Right cardiac atrium (tissue), 5 donors: ENCODE data around the gene ALOXE3. TPM values are rescaled to one million over a fixed set of nuclear protein-coding genes. Genes with fewer than 3 reads are reported as not detected.

ENCODE experiments used
- ATAC-seq, 2 donors: fragments of 200-7000 bp; cut with Tn5 transposase; one replicate each; pipeline versions ENCODE4 v1.8.0 to v1.9.1; 2020; ENCODE audit warnings: moderate library complexity in 2 of 2, mild to moderate bottlenecking in 1 of 2
- DNase-seq, 3 donors: peaks; one replicate each; pipeline ENCODE4 v3.0.0-alpha.2; 2020
- H3K27ac ChIP-seq: one replicate; pipeline ENCODE4 v1.5.1; 2013; ENCODE audit warnings: mild to moderate bottlenecking, low read length, control low read depth, moderate library complexity
- H3K27me3 ChIP-seq: one replicate; pipeline ENCODE4 v1.6.1; 2013; ENCODE audit not compliant: control insufficient read depth, insufficient read depth
- H3K4me1 ChIP-seq: one replicate; pipeline ENCODE4 v1.6.1; 2013; ENCODE audit warnings: low read length; ENCODE audit not compliant: control insufficient read depth, insufficient read depth
- H3K4me3 ChIP-seq: one replicate; pipeline ENCODE4 v1.5.1; 2013; ENCODE audit warnings: low read length, control low read depth
- H3K9me3 ChIP-seq: one replicate; pipeline ENCODE4 v1.6.1; 2013; ENCODE audit warnings: low read length; ENCODE audit not compliant: control insufficient read depth
- WGBS: extraction: QIAGEN DNeasy Blood & Tissue Kit; methylation state at CpG from one replicate; pipeline ENCODE4 v1.1.7; 2013; 5-methylcytosine and 5-hydroxymethylcytosine counted together
- intact Hi-C, 4 donors: fragments of 100-400 bp; cut with DNase I; formaldehyde crosslinking; loops; one replicate each; pipeline versions ENCODE4 v1.11.0 to v1.14.0; 2022 to 2023
- polyA plus RNA-seq: library from polyadenylated mRNA; stranded (reverse); fragments of 200-250 nt; gene quantifications from one replicate; pipeline ENCODE4 v1.2.3, GENCODE V29; 2013
- total RNA-seq, 4 donors: library from RNA; stranded (reverse); fragmentation: NEBNext Ultra II Directional; extraction: Animal tissue kit (Norgen Biotek cat#: 25700); gene quantifications; one replicate each; pipeline ENCODE4 v1.2.1, GENCODE V29; 2021
- donor health status: healthy with polysubstance abuse.
- donor health status: DM: no; HTN: yes; CAD: no.
- donor health status: DM: no; HTN: no; CAD: no.
- donor health status: DM: no; HTN: yes; CAD: no; lungs with severe emphysema.
- donor health status: DM: yes; HTN: yes; CAD: no.

ALOXE3 gene
- total and polyA plus RNA-seq, 5 donors = not detected

GRCh38 chr17:8056232-8056975, 61.9 kb downstream of the ALOXE3 start:
- DNase-seq = peak in 1 of 3 donors; percentile 64
- WGBS = 43% methylated on average over 14 of the region's 14 CpGs
- no peaks in the 10 kb centered on the region for H3K4me1 ChIP-seq
- no peak overlapping the region for H3K4me3 ChIP-seq
- no peaks in the 10 kb centered on the region for H3K27me3 ChIP-seq
- peak; percentile 55 to 60 for ATAC-seq
- no peak overlapping the region for H3K27ac ChIP-seq
- no peaks in the 10 kb centered on the region for H3K9me3 ChIP-seq
- intact Hi-C loops = loop anchor here in 2 of 4 donors (5.0 kb wide), 2 partner anchors 64 to 69 kb away; no protein-coding TSS in a partner anchor

- Histone ChIP-seq H3K4me1 (no peaks in the 10 kb centered on the region), H3K27me3 (no peaks in the 10 kb centered on the region), H3K9me3 (no peaks in the 10 kb centered on the region), H3K27ac (no peak overlapping the region), H3K4me3 (no peak overlapping the region)
- no peak for DNase-seq
- intact Hi-C loops = loop anchor here in 2 of 4 donors (5.0 kb wide), 2 partner anchors 64 to 69 kb away; no protein-coding TSS in a partner anchor
- WGBS = 80% methylated on average over 3 of the region's 3 CpGs
- peak in 1 of 2 donors; percentile 10 for ATAC-seq
Observed at GRCh38 chr17:8055851-8056231, 62.5 kb downstream of the ALOXE3 start.

DNA sequence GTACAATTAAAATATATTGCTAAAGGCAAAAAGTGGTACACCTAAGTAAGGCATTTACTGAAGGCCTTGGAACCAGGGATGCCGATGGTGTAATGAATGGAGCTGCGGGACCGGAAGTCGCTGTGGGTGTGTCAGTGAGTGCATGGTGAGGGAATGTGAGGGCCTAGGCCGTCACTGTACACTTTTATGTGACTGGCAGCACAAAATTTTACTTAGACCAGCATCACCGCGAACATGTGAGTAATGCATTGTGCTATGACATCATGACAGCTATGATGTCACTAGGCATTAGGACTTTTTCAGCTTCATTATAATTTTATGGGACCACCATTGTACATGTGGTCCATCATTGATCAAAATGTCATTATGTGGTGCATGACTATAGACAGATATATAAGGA, 64.7 kb downstream of the ALOXE3 start:
- WGBS = 90% methylated on average over 7 of the region's 7 CpGs
- intact Hi-C loops = no loop called here
- no peak for DNase-seq

GRCh38 chr17:8052256-8053252, 65.8 kb downstream of the ALOXE3 start:
- 90% methylated on average over 6 of the region's 6 CpGs for WGBS
- Histone ChIP-seq H3K27me3 (no peaks in the 10 kb centered on the region), H3K4me1 (no peaks in the 10 kb centered on the region), H3K9me3 (no peaks in the 10 kb centered on the region), H3K27ac (no peak overlapping the region), H3K4me3 (no peak overlapping the region)
- ATAC-seq (no peak), DNase-seq (no peak)
- intact Hi-C loops = no loop called here

More for the DNA sequence above, 64.7 kb downstream of the ALOXE3 start:
- no peaks in the 10 kb centered on the region for H3K4me1 ChIP-seq
- ATAC-seq = no peak
- no peak overlapping the region for H3K27ac ChIP-seq
- H3K4me3 ChIP-seq = no peak overlapping the region
- no peaks in the 10 kb centered on the region for H3K27me3 ChIP-seq
- no peaks in the 10 kb centered on the region for H3K9me3 ChIP-seq

GRCh38 chr17:8051831-8052230, 66.5 kb downstream of the ALOXE3 start:
- H3K4me3 ChIP-seq = no peak overlapping the region
- H3K4me1 ChIP-seq = no peaks in the 10 kb centered on the region
- ATAC-seq = no peak
- H3K27me3 ChIP-seq = no peaks in the 10 kb centered on the region
- H3K9me3 ChIP-seq = no peaks in the 10 kb centered on the region
- DNase-seq = no peak
- intact Hi-C loops = no loop called here
- 86% methylated on average over 7 of the region's 7 CpGs for WGBS
- H3K27ac ChIP-seq = no peak overlapping the region

- Histone ChIP-seq H3K27ac (no peak overlapping the region), H3K4me1 (no peaks in the 10 kb centered on the region), H3K27me3 (no peaks in the 10 kb centered on the region), H3K9me3 (no peaks in the 10 kb centered on the region), H3K4me3 (no peak overlapping the region)
- no peak for ATAC-seq
- intact Hi-C loops = loop anchor here in 1 of 4 donors (10.0 kb wide), 1 partner anchor 184 kb away; no protein-coding TSS in a partner anchor
- no peak for DNase-seq
- 87% methylated on average over 8 of the region's 8 CpGs for WGBS
Observed at GRCh38 chr17:8048736-8049135, 69.6 kb downstream of the ALOXE3 start.

DNA sequence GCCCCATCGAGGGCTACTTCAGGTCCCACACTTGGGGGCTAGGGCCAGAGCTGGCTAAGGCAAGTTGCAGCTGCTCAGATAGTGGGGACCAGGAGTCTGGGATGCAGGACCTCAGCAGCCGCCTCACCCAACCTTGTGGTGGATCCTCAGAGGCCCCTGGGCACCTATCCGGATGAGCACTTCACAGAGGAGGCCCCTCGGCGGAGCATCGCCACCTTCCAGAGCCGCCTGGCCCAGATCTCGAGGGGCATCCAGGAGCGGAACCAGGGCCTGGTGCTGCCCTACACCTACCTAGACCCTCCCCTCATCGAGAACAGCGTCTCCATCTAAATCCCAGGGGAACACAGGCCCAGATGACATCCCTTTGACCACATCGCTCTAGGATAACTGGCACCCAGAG, 70.1 kb downstream of the ALOXE3 start:
- no peak for ATAC-seq
- no peaks in the 10 kb centered on the region for H3K27me3 ChIP-seq
- no peak overlapping the region for H3K4me3 ChIP-seq
- intact Hi-C loops = loop anchor here in 1 of 4 donors (10.0 kb wide), 1 partner anchor 183 kb away; no protein-coding TSS in a partner anchor
- 87% methylated on average over 12 of the region's 12 CpGs for WGBS
- no peaks in the 10 kb centered on the region for H3K9me3 ChIP-seq
- no peak overlapping the region for H3K27ac ChIP-seq
- DNase-seq = no peak
- H3K4me1 ChIP-seq = no peaks in the 10 kb centered on the region

DNA sequence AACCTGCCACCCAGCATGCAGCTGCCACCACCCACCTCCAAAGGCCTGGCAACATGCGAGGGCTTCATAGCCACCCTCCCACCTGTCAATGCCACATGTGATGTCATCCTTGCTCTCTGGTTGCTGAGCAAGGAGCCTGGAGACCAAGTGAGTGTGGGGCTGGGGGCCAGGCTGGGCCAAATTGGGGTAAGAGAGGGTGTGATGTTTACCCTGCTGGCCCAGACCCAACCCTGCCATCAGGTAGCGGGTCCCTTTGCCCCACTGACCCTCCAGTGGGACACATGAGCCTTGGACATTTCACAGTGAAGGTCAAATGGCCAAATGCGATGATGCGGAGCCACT, 70.6 kb downstream of the ALOXE3 start:
- no peaks in the 10 kb centered on the region for H3K4me1 ChIP-seq
- H3K9me3 ChIP-seq = no peaks in the 10 kb centered on the region
- intact Hi-C loops = loop anchor here in 1 of 4 donors (10.0 kb wide), 1 partner anchor 183 kb away; no protein-coding TSS in a partner anchor
- no peak overlapping the region for H3K4me3 ChIP-seq
- 94% methylated on average over 4 of the region's 4 CpGs for WGBS
- ATAC-seq = no peak
- no peaks in the 10 kb centered on the region for H3K27me3 ChIP-seq
- no peak for DNase-seq
- H3K27ac ChIP-seq = no peak overlapping the region

GRCh38 chr17:8046929-8047768, 71.2 kb downstream of the ALOXE3 start:
- no peak for DNase-seq
- H3K9me3 ChIP-seq = no peaks in the 10 kb centered on the region
- H3K27me3 ChIP-seq = no peaks in the 10 kb centered on the region
- H3K27ac ChIP-seq = no peak overlapping the region
- intact Hi-C loops = loop anchor here in 1 of 4 donors (10.0 kb wide), 1 partner anchor 182 kb away; no protein-coding TSS in a partner anchor
- no peak for ATAC-seq
- H3K4me3 ChIP-seq = no peak overlapping the region
- H3K4me1 ChIP-seq = no peaks in the 10 kb centered on the region
- 79% methylated on average over 24 of the region's 24 CpGs for WGBS

- Histone ChIP-seq H3K4me1 (no peaks in the 10 kb centered on the region), H3K9me3 (no peaks in the 10 kb centered on the region), H3K27me3 (no peaks in the 10 kb centered on the region), H3K4me3 (no peak overlapping the region), H3K27ac (no peak overlapping the region)
- ATAC-seq (no peak), DNase-seq (no peak)
- 86% methylated on average over 11 of the region's 11 CpGs for WGBS
- intact Hi-C loops = loop anchor here in 1 of 4 donors (10.0 kb wide), 1 partner anchor 182 kb away; no protein-coding TSS in a partner anchor
Observed at GRCh38 chr17:8046306-8046928, 71.9 kb downstream of the ALOXE3 start.
